GM12891 (cell line): ENCODE results near the gene ARMC5.

Experiments used
- POLR2A ChIP-seq: IDR thresholded peaks from 2 replicates; pipeline ENCODE4 v1.6.1; 2011; ENCODE audit warnings: low read depth, low read length, control low read depth
- POLR2AphosphoS5 ChIP-seq: IDR thresholded peaks from 2 replicates; pipeline ENCODE4 v1.6.1; 2011; ENCODE audit warnings: low read depth, low read length, control low read depth
- TAF1 ChIP-seq: IDR thresholded peaks from 2 replicates; pipeline ENCODE4 v1.6.1; 2011; ENCODE audit warnings: low read depth, low read length, control low read depth

DNA sequence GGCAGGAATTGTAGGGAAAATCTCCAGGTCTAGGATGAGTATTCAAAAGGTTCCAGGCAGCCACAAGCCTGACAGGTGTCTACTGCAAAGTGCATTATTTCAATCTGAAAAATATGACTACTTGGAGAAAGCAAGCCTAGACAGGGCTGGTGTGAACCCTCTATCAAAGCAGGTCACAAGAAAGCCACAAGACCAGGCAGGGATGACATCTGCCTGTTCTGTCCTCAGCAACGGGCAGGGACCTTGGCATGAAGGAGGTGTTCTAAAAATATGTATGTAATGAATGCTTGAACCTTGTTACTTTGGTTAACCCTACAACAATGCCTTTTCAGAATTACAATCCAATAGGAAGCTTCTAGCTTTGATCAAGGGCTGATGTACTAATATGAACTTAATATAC lies 30.0 kb upstream of the ARMC5 start:
- TF ChIP-seq POLR2AphosphoS5: no peak
- no peak for TF ChIP-seq POLR2A
- TF ChIP-seq TAF1: no peak
